Liver (tissue), 9 donors: Measurements from ENCODE around the gene CHRNA7. TPM values are rescaled to one million over a fixed set of nuclear protein-coding genes. Genes with fewer than 3 reads are reported as not detected.

ENCODE experiments used
- DNase-seq: peaks from one replicate; pipeline ENCODE4 v3.0.0-alpha.2; 2017; ENCODE audit warnings: low spot score
- H3K27ac ChIP-seq, 2 donors: one replicate each; pipeline ENCODE4 v1.7.0; 2013; ENCODE audit warnings: inconsistent platforms in 2 of 2, low read length in 2 of 2, control low read depth in 1 of 2, low read depth in 1 of 2, mild to moderate bottlenecking in 1 of 2
- H3K27me3 ChIP-seq, 4 donors: one replicate each; pipeline versions ENCODE4 v1.6.1 to v1.7.0; 2013; ENCODE audit warnings: low read length in 3 of 4, inconsistent platforms in 1 of 4, mild to moderate bottlenecking in 1 of 4, moderate library complexity in 1 of 4; ENCODE audit not compliant: control insufficient read depth in 4 of 4, insufficient read depth in 4 of 4
- H3K36me3 ChIP-seq, 4 donors: one replicate each; pipeline versions ENCODE4 v1.6.1 to v1.7.0; 2013; ENCODE audit warnings: low read length in 3 of 4, mild to moderate bottlenecking in 3 of 4, low read depth in 1 of 4, moderate library complexity in 1 of 4; ENCODE audit not compliant: control insufficient read depth in 4 of 4, insufficient read depth in 3 of 4
- H3K4me1 ChIP-seq, 4 donors: one replicate each; pipeline versions ENCODE4 v1.6.1 to v1.7.0; 2013; ENCODE audit warnings: low read length in 3 of 4, mild to moderate bottlenecking in 3 of 4, moderate library complexity in 1 of 4; ENCODE audit not compliant: control insufficient read depth in 4 of 4, insufficient read depth in 4 of 4
- H3K4me3 ChIP-seq, 3 donors: one replicate each; pipeline versions ENCODE4 v1.6.1 to v1.7.0; 2013; ENCODE audit warnings: low read length in 3 of 3, control low read depth in 1 of 3, low read depth in 1 of 3, mild to moderate bottlenecking in 1 of 3
- H3K9ac ChIP-seq, 2 donors: one replicate each; pipeline ENCODE4 v1.7.0; 2013; ENCODE audit warnings: low read length in 2 of 2, mild to moderate bottlenecking in 2 of 2, moderate library complexity in 2 of 2, control low read depth in 1 of 2, low read depth in 1 of 2
- H3K9me3 ChIP-seq, 4 donors: one replicate each; pipeline versions ENCODE4 v1.6.1 to v1.7.0; 2013; ENCODE audit warnings: low read length in 3 of 4; ENCODE audit not compliant: control insufficient read depth in 4 of 4
- EGR1 ChIP-seq, 2 donors: IDR thresholded peaks; 2 replicates each; pipeline ENCODE4 v1.6.1; 2016 to 2018; ENCODE audit warnings: antibody characterized with exemption in 2 of 2, low read depth in 2 of 2
- FOXA1 ChIP-seq: IDR thresholded peaks from 2 replicates; pipeline ENCODE4 v1.6.1; 2016; ENCODE audit warnings: antibody characterized with exemption
- FOXA2 ChIP-seq: IDR thresholded peaks from 2 replicates; pipeline ENCODE4 v1.6.1; 2016; ENCODE audit warnings: antibody characterized with exemption
- GABPA ChIP-seq, 2 donors: IDR thresholded peaks in 1 of 2; conservative IDR thresholded peaks in 1 of 2; 2 replicates each; pipeline ENCODE4 v1.6.1; 2016; ENCODE audit warnings: antibody characterized with exemption in 2 of 2, mild to moderate bottlenecking in 1 of 2, moderate library complexity in 1 of 2
- HNF4A ChIP-seq, 2 donors: conservative IDR thresholded peaks; 2 replicates each; pipeline ENCODE4 v1.6.1; 2016; ENCODE audit warnings: antibody characterized with exemption in 2 of 2, mild to moderate bottlenecking in 2 of 2
- HNF4G ChIP-seq: IDR thresholded peaks from 2 replicates; pipeline ENCODE4 v1.6.1; 2016; ENCODE audit warnings: antibody characterized with exemption
- JUND ChIP-seq, 2 donors: IDR thresholded peaks; 2 replicates each; pipeline ENCODE4 v1.6.1; 2016; ENCODE audit warnings: antibody characterized with exemption in 2 of 2
- NR2F2 ChIP-seq: IDR thresholded peaks from 2 replicates; pipeline ENCODE4 v1.6.1; 2016; ENCODE audit warnings: antibody characterized with exemption
- RAD21 ChIP-seq, 2 donors: IDR thresholded peaks; 2 replicates each; pipeline ENCODE4 v1.6.1; 2016; ENCODE audit warnings: antibody characterized with exemption in 2 of 2, mild to moderate bottlenecking in 2 of 2
- RXRA ChIP-seq, 2 donors: IDR thresholded peaks; 2 replicates each; pipeline ENCODE4 v1.6.1; 2017 to 2018; ENCODE audit warnings: antibody characterized with exemption in 2 of 2, mild to moderate bottlenecking in 1 of 2
- SP1 ChIP-seq: IDR thresholded peaks from 2 replicates; pipeline ENCODE4 v1.6.1; 2018; ENCODE audit warnings: antibody characterized with exemption, mild to moderate bottlenecking
- TAF1 ChIP-seq: conservative IDR thresholded peaks from 2 replicates; pipeline ENCODE4 v1.6.1; 2016; ENCODE audit warnings: antibody characterized with exemption, mild to moderate bottlenecking
- YY1 ChIP-seq: IDR thresholded peaks from 2 replicates; pipeline ENCODE4 v1.6.1; 2016; ENCODE audit warnings: antibody characterized with exemption, mild to moderate bottlenecking
- polyA plus RNA-seq, 2 donors: library from polyadenylated mRNA; stranded (reverse) in 1 of 2; unstranded in 1 of 2; fragments of 200-250 nt in 1 of 2; fragments of >200 nt in 1 of 2; fragmentation: Nextera tagmentation in 1 of 2; extraction: Ambion mirVana in 1 of 2; gene quantifications; one replicate each; pipeline versions ENCODE4 v1.2.1 to v1.2.3, GENCODE V29; 2013 to 2015
- total RNA-seq, 2 donors: library from RNA; depleted of rRNA; stranded (reverse); fragments of >200 nt; gene quantifications; one replicate each; pipeline ENCODE4 v1.2.3, GENCODE V29; 2014
- TF ChIP-seq, protein P1 (sequence below): IDR thresholded peaks from 2 replicates; pipeline ENCODE4 v1.6.1; 2016; ENCODE audit warnings: antibody characterized with exemption
- TF ChIP-seq, protein P2 (sequence below): IDR thresholded peaks from 2 replicates; pipeline ENCODE4 v1.6.1; 2016; ENCODE audit warnings: antibody characterized with exemption, mild to moderate bottlenecking
- TF ChIP-seq, protein P3 (sequence below): IDR thresholded peaks from 2 replicates; pipeline ENCODE4 v1.6.1; 2016; ENCODE audit warnings: antibody characterized with exemption
- TF ChIP-seq, protein P4 (sequence below): IDR thresholded peaks from 2 replicates; pipeline ENCODE4 v1.6.1; 2016; ENCODE audit warnings: antibody characterized with exemption
- TF ChIP-seq, protein P5 (sequence below): fragments of 150-350 bp; IDR thresholded peaks from 2 replicates; pipeline ENCODE4 v1.5.1; 2017; ENCODE audit warnings: improper control_type of control experiment, low read depth, low read length; ENCODE audit not compliant: missing input control
- donor health status: healthy.
- donor health status: healthy.
- donor health status: healthy.
- donor health status: healthy.
- donor health status: healthy.

The CHRNA7 gene
- total and polyA plus RNA-seq, 4 donors, result 0.06 to 0.21 (median 0.08) TPM; not detected in 1

DNA sequence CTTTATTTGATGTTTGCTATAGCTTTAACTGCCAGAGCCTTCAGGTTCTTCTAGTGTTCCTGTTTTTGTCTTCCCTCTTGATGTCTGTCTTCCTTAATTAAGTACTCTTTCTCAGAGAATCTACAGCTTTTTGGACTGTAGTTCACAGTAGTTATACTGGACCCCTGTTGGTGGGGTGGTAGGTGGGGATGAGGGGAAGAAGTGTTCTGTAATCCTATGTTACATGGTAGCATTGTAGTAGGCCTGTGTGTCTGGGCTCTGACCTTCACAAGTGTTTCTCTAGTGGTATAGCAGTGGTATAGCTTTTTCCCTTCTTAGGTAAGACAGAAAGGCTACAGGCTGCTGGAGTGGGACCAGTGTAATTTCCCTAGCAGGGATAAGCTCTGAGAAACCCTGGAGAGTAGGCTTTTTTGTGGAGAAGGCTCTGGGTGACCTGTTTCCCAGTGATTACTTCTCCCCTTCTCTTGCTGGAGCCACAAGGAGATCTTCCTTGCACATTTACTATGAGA lies 59.6 kb downstream of the CHRNA7 start:
- Histone ChIP-seq H3K9me3 (peaks cover 0 to 3% (median 0%) of the 10 kb centered on the region in 4 donors), H3K36me3 (no peaks in the 10 kb centered on the region), H3K27me3 (peaks cover 0 to 2% (median 0%) of the 10 kb centered on the region in 4 donors), H3K4me3 (no peak overlapping the region), H3K9ac (no peak overlapping the region), H3K4me1 (no peaks in the 10 kb centered on the region), H3K27ac (no peak overlapping the region)
- TF ChIP-seq GABPA (IDR thresholded peaks at IDR 0.05 in 1 of 2, conservative IDR thresholded peaks at IDR 0.05 in 1 of 2) (no peak), YY1 (no peak), SP1 (no peak), HNF4G (no peak), RXRA (IDR thresholded peaks at IDR 0.05) (no peak), FOXA2 (no peak), NR2F2 (no peak), HNF4A (conservative IDR thresholded peaks at IDR 0.05) (no peak), FOXA1 (no peak), EGR1 (IDR thresholded peaks at IDR 0.05; ENCODE audit: low read depth in 2 of 2) (no peak), TAF1 (no peak), JUND (IDR thresholded peaks at IDR 0.05) (no peak), RAD21 (IDR thresholded peaks at IDR 0.05) (no peak)
- TF ChIP-seq, protein P1, sequence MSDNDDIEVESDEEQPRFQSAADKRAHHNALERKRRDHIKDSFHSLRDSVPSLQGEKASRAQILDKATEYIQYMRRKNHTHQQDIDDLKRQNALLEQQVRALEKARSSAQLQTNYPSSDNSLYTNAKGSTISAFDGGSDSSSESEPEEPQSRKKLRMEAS, result no peak
- TF ChIP-seq, protein P2, sequence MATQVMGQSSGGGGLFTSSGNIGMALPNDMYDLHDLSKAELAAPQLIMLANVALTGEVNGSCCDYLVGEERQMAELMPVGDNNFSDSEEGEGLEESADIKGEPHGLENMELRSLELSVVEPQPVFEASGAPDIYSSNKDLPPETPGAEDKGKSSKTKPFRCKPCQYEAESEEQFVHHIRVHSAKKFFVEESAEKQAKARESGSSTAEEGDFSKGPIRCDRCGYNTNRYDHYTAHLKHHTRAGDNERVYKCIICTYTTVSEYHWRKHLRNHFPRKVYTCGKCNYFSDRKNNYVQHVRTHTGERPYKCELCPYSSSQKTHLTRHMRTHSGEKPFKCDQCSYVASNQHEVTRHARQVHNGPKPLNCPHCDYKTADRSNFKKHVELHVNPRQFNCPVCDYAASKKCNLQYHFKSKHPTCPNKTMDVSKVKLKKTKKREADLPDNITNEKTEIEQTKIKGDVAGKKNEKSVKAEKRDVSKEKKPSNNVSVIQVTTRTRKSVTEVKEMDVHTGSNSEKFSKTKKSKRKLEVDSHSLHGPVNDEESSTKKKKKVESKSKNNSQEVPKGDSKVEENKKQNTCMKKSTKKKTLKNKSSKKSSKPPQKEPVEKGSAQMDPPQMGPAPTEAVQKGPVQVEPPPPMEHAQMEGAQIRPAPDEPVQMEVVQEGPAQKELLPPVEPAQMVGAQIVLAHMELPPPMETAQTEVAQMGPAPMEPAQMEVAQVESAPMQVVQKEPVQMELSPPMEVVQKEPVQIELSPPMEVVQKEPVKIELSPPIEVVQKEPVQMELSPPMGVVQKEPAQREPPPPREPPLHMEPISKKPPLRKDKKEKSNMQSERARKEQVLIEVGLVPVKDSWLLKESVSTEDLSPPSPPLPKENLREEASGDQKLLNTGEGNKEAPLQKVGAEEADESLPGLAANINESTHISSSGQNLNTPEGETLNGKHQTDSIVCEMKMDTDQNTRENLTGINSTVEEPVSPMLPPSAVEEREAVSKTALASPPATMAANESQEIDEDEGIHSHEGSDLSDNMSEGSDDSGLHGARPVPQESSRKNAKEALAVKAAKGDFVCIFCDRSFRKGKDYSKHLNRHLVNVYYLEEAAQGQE, result no peak
- TF ChIP-seq, protein P3, sequence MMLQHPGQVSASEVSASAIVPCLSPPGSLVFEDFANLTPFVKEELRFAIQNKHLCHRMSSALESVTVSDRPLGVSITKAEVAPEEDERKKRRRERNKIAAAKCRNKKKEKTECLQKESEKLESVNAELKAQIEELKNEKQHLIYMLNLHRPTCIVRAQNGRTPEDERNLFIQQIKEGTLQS, result no peak
- TF ChIP-seq, protein P4, sequence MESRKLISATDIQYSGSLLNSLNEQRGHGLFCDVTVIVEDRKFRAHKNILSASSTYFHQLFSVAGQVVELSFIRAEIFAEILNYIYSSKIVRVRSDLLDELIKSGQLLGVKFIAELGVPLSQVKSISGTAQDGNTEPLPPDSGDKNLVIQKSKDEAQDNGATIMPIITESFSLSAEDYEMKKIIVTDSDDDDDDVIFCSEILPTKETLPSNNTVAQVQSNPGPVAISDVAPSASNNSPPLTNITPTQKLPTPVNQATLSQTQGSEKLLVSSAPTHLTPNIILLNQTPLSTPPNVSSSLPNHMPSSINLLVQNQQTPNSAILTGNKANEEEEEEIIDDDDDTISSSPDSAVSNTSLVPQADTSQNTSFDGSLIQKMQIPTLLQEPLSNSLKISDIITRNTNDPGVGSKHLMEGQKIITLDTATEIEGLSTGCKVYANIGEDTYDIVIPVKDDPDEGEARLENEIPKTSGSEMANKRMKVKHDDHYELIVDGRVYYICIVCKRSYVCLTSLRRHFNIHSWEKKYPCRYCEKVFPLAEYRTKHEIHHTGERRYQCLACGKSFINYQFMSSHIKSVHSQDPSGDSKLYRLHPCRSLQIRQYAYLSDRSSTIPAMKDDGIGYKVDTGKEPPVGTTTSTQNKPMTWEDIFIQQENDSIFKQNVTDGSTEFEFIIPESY, result no peak
- TF ChIP-seq, protein P5, sequence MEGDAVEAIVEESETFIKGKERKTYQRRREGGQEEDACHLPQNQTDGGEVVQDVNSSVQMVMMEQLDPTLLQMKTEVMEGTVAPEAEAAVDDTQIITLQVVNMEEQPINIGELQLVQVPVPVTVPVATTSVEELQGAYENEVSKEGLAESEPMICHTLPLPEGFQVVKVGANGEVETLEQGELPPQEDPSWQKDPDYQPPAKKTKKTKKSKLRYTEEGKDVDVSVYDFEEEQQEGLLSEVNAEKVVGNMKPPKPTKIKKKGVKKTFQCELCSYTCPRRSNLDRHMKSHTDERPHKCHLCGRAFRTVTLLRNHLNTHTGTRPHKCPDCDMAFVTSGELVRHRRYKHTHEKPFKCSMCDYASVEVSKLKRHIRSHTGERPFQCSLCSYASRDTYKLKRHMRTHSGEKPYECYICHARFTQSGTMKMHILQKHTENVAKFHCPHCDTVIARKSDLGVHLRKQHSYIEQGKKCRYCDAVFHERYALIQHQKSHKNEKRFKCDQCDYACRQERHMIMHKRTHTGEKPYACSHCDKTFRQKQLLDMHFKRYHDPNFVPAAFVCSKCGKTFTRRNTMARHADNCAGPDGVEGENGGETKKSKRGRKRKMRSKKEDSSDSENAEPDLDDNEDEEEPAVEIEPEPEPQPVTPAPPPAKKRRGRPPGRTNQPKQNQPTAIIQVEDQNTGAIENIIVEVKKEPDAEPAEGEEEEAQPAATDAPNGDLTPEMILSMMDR, result no peak
- DNase-seq, result no peak
